ENCODE results near the gene PKN2.
"Not testable (repeated sequence)": the region's sequence is repeated elsewhere in the genome, so short reads cannot be mapped to it uniquely, and the experiment has no call there.

Gene PKN2

GRCh38 chr1:88680471-88680870 lies 3.6 kb upstream of the PKN2 start:
- no peak for DNase-seq (ENCODE audit: low read depth in 2 of 2)

DNA sequence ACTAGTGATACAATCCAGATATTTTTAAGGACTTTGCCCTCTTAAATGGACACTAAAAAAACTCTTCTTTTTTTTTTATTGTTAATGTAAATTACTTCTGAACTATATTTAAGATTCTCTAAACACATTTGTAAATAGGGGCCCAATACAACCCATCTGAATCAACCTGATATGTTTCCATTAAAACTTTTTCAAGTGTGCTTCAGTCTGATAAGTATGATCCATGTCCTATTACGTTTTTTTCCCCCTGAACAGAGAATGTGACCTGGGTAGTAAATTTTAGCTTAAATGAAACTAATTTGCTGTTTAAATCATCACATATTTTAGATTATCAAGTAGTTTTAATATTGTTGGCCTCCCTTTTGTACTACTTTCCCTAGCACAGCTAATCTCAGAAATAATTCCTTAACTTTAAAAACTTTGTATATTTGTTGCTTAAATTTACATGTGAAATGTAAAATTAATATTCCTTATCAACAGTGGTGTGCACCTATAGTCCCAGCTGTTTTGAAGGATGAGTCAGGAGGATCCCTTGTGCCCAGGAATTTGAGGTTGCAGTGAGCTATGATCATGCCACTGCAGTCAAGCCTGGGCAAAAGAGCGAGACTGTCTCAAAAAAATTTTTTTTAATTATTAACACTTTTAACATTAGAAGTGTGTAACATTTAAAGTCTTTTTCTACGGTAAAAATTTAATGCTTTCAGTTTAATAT lies 3.0 kb upstream of the PKN2 start:
- DNase-seq (ENCODE audit: low read depth in 2 of 2), result no peak

DNA sequence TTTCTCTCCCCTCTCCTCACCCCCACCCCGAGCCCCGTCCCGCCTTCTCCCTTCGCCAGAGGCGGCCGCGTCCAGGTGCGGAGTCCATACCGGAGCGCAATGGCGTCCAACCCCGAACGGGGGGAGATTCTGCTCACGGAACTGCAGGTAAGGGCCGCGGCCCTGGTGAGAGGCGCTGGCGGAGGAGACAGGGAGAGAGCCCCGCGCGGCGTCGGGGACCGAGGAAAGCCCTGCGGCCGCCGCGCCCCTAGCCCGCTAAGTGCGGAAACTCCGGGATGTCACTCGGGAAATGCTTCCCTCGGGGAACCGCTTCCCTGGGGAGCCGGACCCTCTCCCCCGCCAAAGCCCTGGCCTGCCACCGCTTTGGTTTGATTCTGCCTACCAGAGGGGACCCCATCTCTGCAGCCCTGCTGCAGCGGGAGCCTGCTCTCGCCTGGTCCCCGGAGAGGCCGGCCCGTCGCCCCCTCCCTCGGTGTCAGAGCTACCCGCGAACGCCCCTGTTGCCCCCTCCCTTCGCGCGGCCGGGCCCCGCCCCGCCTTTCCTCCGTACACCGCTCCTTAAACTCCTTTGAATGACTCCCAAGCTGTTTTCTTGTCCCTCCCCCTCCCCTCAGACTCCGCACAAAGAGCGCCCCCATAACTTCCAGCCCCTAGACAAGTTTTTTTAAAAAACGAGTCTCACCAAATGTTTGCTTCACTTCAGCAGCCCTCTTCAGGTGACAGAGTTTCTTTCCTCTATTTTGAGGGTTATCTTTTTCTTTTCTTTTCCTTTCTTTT lies 597 bp downstream of the PKN2 start:
- peak; percentile 39 to 60 for DNase-seq (ENCODE audit: low read depth in 2 of 2)

DNA sequence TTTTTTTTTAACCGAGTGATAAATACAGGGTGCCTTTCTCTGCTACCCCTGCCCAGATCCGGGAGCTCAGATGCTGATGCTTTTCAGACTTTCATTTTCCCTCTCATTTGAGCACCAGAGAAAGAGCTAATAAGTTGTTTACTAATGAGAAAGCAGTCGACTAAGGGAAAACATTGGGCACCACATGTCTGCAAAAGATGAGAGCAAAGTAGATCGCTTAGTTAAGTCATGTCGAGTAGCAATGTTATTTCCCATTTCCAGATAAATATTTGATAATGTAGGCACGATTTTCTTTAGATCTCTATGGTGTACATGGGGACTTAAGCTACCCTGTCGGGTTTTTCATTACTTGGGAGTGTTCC lies 1.2 kb downstream of the PKN2 start:
- DNase-seq (ENCODE audit: low read depth in 2 of 2), result no peak

DNA sequence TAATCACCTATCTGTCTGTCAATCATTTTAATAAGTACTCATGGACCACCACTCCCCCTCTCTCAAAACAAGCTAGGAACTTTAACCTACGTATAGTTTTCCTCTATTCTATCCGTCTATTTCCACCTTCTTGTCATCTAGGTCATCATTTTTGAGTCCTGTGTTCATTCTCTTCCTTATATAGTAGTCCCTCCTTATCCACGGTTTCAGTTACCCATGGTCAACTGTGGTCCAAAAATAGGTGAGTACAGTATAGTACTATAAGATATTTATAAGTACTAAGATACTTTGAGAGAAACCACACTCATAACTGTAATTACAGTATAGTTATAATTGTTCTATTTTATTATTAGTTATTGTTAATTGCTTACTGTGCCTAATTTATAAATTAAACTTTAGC lies 7.5 kb downstream of the PKN2 start:
- DNase-seq (ENCODE audit: low read depth in 2 of 2), result no peak

- DNase-seq (ENCODE audit: low read depth in 2 of 2), result no peak
These were observed 11.7 kb downstream of the PKN2 start for GRCh38 chr1:88695781-88696180.

- no peak for DNase-seq (ENCODE audit: low read depth in 2 of 2)
These were observed 13.4 kb downstream of the PKN2 start for GRCh38 chr1:88697503-88697902.

GRCh38 chr1:88698140-88698539 lies 14.1 kb downstream of the PKN2 start:
- no peak for DNase-seq (ENCODE audit: low read depth in 2 of 2)

DNA sequence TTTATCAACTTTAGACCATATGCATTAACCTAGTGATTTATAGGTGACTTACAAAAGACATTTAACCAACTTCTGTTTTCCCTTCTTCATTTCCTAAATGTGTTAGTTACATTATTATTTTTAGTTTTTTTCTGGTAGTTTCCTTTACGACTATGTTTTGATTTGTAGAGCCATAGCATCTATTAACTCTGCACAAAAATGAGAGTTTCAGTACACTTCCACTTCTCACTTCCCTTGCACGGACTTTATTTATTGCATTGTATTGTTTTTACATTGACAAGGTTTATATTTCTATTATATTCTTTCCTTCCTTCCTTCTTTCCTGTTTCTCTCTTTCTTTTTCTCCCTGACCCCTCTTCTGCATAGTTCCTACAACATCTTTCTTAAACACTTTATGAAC lies 14.7 kb downstream of the PKN2 start:
- DNase-seq (ENCODE audit: low read depth in 2 of 2), result no peak

DNA sequence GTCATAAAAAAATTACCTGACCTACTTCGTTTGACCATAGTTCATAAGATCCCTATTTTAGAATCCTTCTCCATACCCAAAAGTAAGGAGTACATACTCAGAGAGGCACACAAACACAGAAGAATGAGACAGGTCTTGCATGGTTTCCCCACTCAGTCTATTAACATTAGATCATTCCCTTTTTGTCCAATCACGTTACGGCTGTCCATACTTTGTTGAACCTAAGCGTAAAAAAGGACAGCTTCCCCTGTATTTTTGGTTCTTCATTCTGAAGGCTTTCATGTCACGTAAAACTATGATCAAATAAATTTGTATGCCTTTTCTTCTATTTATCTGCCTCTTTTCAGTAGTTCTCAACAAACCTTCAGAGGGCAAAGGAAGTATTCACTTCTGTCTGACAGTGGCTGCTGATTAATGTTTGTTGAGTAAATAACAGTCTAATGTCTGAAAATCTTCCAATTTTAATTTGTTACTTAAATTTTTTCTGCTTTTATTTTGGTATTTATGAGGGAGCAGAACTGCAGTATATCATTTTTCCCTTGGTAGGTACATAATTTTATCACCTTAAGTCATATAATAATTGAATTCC lies 16.4 kb downstream of the PKN2 start:
- no peak for DNase-seq (ENCODE audit: low read depth in 2 of 2)

GRCh38 chr1:88701275-88701674 lies 17.2 kb downstream of the PKN2 start:
- no peak for DNase-seq (ENCODE audit: low read depth in 2 of 2)

DNA sequence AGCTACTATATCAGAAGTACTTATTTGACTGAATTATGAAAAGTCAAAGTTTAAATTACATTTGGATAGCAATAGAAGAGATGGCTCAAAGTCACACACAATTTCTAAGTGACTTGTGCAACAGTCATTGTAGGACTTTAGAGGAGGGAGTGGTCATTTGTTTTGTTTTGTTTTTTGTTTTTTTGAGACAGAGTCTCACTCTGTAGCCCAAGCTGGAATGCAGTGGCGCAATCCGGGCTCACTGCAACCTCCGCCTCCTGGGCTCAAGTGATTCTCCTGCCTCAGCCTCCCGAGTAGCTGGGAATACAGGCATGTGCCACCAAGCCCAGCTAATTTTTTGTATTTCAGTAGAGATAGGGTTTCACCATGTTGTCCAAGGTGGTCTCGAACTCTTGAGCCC lies 17.7 kb downstream of the PKN2 start:
- not testable (repeated sequence) for DNase-seq (ENCODE audit: low read depth in 2 of 2)

DNA sequence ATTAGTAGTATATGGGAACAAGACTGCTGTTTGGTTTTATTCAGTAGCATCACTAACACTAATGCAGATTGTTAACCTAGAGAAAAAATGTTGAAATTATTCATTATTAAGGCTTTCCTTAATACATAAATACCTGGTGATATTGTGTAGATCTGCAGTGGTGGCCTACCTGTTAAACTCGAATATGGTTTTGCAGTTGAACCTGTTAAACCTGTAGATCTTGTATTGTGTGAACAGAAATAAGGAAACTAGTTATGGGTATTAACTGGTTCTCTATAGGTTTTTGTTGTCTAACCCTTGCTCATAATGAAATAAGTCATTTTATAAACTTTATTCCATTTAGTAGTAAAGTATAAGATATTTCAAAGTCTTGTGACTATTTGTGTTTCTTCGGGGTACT lies 23.9 kb downstream of the PKN2 start:
- no peak for DNase-seq (ENCODE audit: low read depth in 2 of 2)

- DNase-seq (ENCODE audit: low read depth in 2 of 2), result not testable (repeated sequence)
These were observed 28.8 kb downstream of the PKN2 start for GRCh38 chr1:88712907-88713306.

DNA sequence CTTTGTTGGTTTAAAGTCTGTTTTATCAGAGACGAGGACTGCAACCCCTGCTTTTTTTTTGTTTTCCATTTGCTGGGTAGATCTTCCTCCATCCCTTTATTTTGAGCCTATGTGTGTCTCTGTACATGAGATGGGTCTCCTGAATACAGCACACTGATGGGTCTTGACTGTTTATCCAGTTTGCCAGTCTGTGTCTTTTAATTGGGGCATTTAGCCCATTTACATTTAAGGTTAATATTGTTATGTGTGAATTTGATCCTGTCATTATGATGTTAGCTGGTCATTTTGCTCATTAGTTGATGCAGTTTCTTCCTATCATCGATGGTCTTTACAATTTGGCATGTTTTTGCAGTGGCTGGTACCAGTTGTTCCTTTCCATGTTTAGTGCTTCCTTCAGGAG lies 32.5 kb downstream of the PKN2 start:
- DNase-seq (ENCODE audit: low read depth in 2 of 2), result not testable (repeated sequence)

DNA sequence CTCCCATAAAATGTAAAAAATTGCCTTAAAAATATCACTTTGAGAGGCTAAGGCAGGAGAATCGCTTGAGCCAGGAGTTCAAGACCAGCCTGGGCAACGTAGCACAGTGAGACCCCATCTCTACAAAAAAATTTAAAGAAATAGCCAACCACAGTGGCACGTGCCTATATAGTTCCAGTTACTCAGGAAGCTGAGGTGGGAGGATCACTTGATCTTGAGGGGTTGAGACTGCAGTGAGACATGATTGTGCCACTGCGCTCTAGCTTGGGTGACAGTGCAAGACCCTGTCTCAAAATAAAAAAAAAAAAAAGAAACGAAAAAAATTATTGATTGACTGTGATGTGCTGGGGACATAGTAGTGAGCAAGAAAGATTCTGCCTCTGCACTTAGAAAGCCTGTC lies 38.4 kb downstream of the PKN2 start:
- DNase-seq (ENCODE audit: low read depth in 2 of 2), result no peak

- DNase-seq (ENCODE audit: low read depth in 2 of 2), result no peak
These were observed 42.6 kb downstream of the PKN2 start for GRCh38 chr1:88726697-88727096.

- no peak for DNase-seq (ENCODE audit: low read depth in 2 of 2)
These were observed 43.1 kb downstream of the PKN2 start for GRCh38 chr1:88727205-88727604.

- no peak for DNase-seq (ENCODE audit: low read depth in 2 of 2)
These were observed 45.2 kb downstream of the PKN2 start for GRCh38 chr1:88729297-88729696.

DNA sequence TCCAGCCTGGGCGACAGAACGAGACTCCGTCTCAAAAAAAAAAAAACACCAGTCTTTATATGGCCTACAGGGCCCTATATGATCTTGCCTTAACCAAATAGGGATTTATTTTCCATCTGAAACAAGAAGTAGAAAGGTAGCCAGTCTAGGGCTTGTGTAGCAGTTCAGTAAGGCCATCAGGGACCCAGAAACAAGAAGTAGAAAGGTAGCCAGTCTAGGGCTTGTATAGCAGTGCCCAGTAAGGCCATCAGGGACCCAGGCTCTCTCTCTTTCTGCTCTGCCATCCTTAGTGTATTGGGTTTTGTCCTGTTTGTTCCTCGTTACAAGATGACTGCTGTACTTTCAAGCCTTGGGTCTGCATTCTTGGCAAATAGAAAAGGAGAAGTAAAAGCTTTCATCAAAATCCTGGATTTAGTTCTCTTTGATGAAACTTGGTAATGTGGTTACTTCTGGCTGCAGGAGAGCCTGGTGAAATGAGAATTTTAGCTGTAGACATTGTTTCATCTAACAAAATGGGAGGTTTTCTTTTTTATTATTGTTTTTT lies 46.1 kb downstream of the PKN2 start:
- no peak for DNase-seq (ENCODE audit: low read depth in 2 of 2)

DNA sequence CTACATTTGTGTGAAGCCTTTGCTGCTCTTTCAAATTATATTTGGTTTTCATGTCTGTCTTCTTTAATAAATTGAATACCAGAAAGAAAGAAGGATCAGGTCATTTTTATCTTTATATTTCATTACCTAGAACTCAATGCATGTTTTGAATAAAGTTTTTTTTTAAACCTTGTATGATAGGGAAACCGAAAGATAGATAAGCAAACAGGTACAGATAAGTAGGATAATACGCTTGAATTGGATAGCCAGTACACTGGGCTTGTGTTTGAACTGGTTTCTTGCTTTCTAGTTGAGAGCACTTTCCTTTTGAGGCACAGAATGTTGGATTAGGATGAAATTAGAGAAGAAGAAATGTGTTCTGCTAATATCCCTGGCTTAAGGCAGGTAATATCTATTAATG lies 46.9 kb downstream of the PKN2 start:
- DNase-seq (ENCODE audit: low read depth in 2 of 2), result no peak

- no peak for DNase-seq (ENCODE audit: low read depth in 2 of 2)
These were observed 47.6 kb downstream of the PKN2 start for GRCh38 chr1:88731475-88732269.
